WERI-Rb-1 (cell line): Measurements from ENCODE around the gene HNRNPF.

ENCODE experiments used
- DNase-seq: peaks from one replicate; pipeline ENCODE4 v3.0.0-alpha.2; 2020
- H3K27ac ChIP-seq: fragments of 250-450 bp; sonication (Bioruptor Pico); 2 replicates; pipeline ENCODE4 v1.5.1; 2020; ENCODE audit warnings: mild to moderate bottlenecking, moderate library complexity
- H3K27me3 ChIP-seq: fragments of 250-450 bp; sonication (Bioruptor Pico); 2 replicates; pipeline ENCODE4 v1.5.1; 2021; ENCODE audit warnings: mild to moderate bottlenecking, low read depth, moderate library complexity; ENCODE audit not compliant: insufficient read depth, severe bottlenecking
- H3K36me3 ChIP-seq: fragments of 250-450 bp; sonication (Bioruptor Pico); 2 replicates; pipeline ENCODE4 v1.5.1; 2020; ENCODE audit warnings: mild to moderate bottlenecking, moderate library complexity
- H3K4me3 ChIP-seq: 2 replicates; pipeline ENCODE4 v1.5.1; 2011; ENCODE audit warnings: low read depth, mild to moderate bottlenecking, control low read depth, low read length
- H3K9me3 ChIP-seq: fragments of 250-450 bp; sonication (Bioruptor Pico); 2 replicates; pipeline ENCODE4 v1.5.1; 2021; ENCODE audit warnings: mild to moderate bottlenecking, moderate library complexity; ENCODE audit not compliant: severe bottlenecking
- CTCF ChIP-seq: IDR thresholded peaks from 2 replicates; pipeline ENCODE4 v1.5.1; 2011; ENCODE audit warnings: low read depth, mild to moderate bottlenecking, control low read depth, inconsistent platforms, low read length

The HNRNPF gene

GRCh38 chr10:43386981-43387677 is 21.9 kb downstream of the HNRNPF start:
- H3K27ac ChIP-seq, result no peak overlapping the region
- DNase-seq, result no peak
- no peaks in the 10 kb centered on the region for H3K27me3 ChIP-seq
- H3K36me3 ChIP-seq, result peaks cover 78% of the 10 kb centered on the region
- TF ChIP-seq CTCF, result no peak
- H3K9me3 ChIP-seq, result no peaks in the 10 kb centered on the region
- no peak overlapping the region for H3K4me3 ChIP-seq

GRCh38 chr10:43386549-43386948 is 22.4 kb downstream of the HNRNPF start:
- Histone ChIP-seq H3K9me3 (no peaks in the 10 kb centered on the region), H3K4me3 (no peak overlapping the region), H3K36me3 (peaks cover 72% of the 10 kb centered on the region), H3K27ac (no peak overlapping the region), H3K27me3 (no peaks in the 10 kb centered on the region)
- no peak for DNase-seq
- TF ChIP-seq CTCF, result no peak

- Histone ChIP-seq H3K27me3 (no peaks in the 10 kb centered on the region), H3K9me3 (no peaks in the 10 kb centered on the region), H3K36me3 (peaks cover 61% of the 10 kb centered on the region), H3K4me3 (no peak overlapping the region), H3K27ac (no peak overlapping the region)
- TF ChIP-seq CTCF, result no peak
- DNase-seq, result no peak
Measured at GRCh38 chr10:43385412-43386004, 23.5 kb downstream of the HNRNPF start.

- H3K36me3 ChIP-seq, result peaks cover 52% of the 10 kb centered on the region
- H3K27ac ChIP-seq, result no peak overlapping the region
- H3K27me3 ChIP-seq, result no peaks in the 10 kb centered on the region
- no peak overlapping the region for H3K4me3 ChIP-seq
- no peak for TF ChIP-seq CTCF
- H3K9me3 ChIP-seq, result no peaks in the 10 kb centered on the region
- no peak for DNase-seq
Measured at GRCh38 chr10:43384252-43385221, 24.4 kb downstream of the HNRNPF start.

- no peak overlapping the region for H3K27ac ChIP-seq
- DNase-seq, result no peak
- no peak for TF ChIP-seq CTCF
- peaks cover 40% of the 10 kb centered on the region for H3K36me3 ChIP-seq
- H3K9me3 ChIP-seq, result no peaks in the 10 kb centered on the region
- H3K4me3 ChIP-seq, result no peak overlapping the region
- no peaks in the 10 kb centered on the region for H3K27me3 ChIP-seq
Measured at GRCh38 chr10:43383204-43383971, 25.6 kb downstream of the HNRNPF start.
